Measurements from ENCODE around the gene PARVB.

DNA sequence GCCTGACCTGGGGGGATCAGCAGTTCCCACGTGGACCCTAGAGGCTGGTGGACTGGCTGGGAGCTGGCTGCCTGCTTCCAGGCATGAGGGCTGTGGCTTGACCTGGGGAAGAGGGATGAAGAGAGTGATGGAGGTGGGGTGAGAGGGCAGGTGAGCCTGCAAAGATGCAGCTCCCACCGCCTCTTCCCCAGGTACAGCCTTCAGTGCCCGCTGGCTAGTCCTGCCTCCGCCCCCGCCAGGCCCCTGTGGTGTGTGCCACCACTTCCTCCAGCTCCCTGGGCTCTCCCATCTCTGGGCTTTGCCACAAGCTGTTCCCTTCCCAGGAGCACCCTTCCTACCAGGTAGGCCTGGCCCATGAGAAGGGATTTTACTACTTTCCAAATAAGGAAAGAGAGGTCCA is 175.8 kb downstream of the PARVB start:
- no peak for TF ChIP-seq ZNF350 (tag by site-specific recombination; IDR thresholded peaks at IDR 0.05)
- no peak for TF ChIP-seq ZNF623 (tag by site-specific recombination; IDR thresholded peaks at IDR 0.05)
- no peak for TF ChIP-seq ZBTB48 (tag by site-specific recombination; IDR thresholded peaks at IDR 0.05)
- no peak for TF ChIP-seq ZNF292 (tag by site-specific recombination; IDR thresholded peaks at IDR 0.05; ENCODE audit: borderline replicate concordance, low read depth)
- TF ChIP-seq, protein P1, sequence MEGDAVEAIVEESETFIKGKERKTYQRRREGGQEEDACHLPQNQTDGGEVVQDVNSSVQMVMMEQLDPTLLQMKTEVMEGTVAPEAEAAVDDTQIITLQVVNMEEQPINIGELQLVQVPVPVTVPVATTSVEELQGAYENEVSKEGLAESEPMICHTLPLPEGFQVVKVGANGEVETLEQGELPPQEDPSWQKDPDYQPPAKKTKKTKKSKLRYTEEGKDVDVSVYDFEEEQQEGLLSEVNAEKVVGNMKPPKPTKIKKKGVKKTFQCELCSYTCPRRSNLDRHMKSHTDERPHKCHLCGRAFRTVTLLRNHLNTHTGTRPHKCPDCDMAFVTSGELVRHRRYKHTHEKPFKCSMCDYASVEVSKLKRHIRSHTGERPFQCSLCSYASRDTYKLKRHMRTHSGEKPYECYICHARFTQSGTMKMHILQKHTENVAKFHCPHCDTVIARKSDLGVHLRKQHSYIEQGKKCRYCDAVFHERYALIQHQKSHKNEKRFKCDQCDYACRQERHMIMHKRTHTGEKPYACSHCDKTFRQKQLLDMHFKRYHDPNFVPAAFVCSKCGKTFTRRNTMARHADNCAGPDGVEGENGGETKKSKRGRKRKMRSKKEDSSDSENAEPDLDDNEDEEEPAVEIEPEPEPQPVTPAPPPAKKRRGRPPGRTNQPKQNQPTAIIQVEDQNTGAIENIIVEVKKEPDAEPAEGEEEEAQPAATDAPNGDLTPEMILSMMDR (tag by site-specific recombination; IDR thresholded peaks at IDR 0.05) = no peak
- no peak for TF ChIP-seq ZBTB7A (tag by site-specific recombination; IDR thresholded peaks at IDR 0.05; ENCODE audit: low read depth)
- no peak for TF ChIP-seq ZSCAN30 (tag by site-specific recombination; IDR thresholded peaks at IDR 0.05)
- TF ChIP-seq, protein P2, sequence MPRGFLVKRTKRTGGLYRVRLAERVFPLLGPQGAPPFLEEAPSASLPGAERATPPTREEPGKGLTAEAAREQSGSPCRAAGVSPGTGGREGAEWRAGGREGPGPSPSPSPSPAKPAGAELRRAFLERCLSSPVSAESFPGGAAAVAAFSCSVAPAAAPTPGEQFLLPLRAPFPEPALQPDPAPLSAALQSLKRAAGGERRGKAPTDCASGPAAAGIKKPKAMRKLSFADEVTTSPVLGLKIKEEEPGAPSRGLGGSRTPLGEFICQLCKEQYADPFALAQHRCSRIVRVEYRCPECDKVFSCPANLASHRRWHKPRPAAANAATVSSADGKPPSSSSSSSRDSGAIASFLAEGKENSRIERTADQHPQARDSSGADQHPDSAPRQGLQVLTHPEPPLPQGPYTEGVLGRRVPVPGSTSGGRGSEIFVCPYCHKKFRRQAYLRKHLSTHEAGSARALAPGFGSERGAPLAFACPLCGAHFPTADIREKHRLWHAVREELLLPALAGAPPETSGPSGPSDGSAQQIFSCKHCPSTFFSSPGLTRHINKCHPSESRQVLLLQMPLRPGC (tag by site-specific recombination; IDR thresholded peaks at IDR 0.05) = no peak
- no peak for TF ChIP-seq ZNF747 (tag by site-specific recombination; IDR thresholded peaks at IDR 0.05)
- TF ChIP-seq ZNF707 (tag by site-specific recombination; IDR thresholded peaks at IDR 0.05) = no peak
- TF ChIP-seq TCF7L2 (IDR thresholded peaks at IDR 0.05; ENCODE audit: borderline replicate concordance, low read depth, low read length) = no peak
- TF ChIP-seq REPIN1 (tag by site-specific recombination; IDR thresholded peaks at IDR 0.05; ENCODE audit: low read depth) = no peak
- TF ChIP-seq ZEB2 (tag by site-specific recombination; IDR thresholded peaks at IDR 0.05) = no peak

Data from HEK293 (cell line).